HG02943 (cell line): Measurements from ENCODE around the gene KRT86.
A peak's percentile ranks its signal among the peaks of the same experiment; 100 is the strongest.
"Not testable (repeated sequence)": the region's sequence is repeated elsewhere in the genome, so short reads cannot be mapped to it uniquely, and the experiment has no call there.

Experiments used
- ATAC-seq: cut with Tn5 transposase; IDR thresholded peaks from one replicate; pipeline ENCODE4 v1.9.1; 2021; ENCODE audit warnings: mild to moderate bottlenecking, low read depth, moderate library complexity; ENCODE audit not compliant: unreplicated experiment

Gene KRT86

GRCh38 chr12:52308806-52309425, 34.5 kb downstream of the KRT86 start:
- no peak for ATAC-seq

DNA sequence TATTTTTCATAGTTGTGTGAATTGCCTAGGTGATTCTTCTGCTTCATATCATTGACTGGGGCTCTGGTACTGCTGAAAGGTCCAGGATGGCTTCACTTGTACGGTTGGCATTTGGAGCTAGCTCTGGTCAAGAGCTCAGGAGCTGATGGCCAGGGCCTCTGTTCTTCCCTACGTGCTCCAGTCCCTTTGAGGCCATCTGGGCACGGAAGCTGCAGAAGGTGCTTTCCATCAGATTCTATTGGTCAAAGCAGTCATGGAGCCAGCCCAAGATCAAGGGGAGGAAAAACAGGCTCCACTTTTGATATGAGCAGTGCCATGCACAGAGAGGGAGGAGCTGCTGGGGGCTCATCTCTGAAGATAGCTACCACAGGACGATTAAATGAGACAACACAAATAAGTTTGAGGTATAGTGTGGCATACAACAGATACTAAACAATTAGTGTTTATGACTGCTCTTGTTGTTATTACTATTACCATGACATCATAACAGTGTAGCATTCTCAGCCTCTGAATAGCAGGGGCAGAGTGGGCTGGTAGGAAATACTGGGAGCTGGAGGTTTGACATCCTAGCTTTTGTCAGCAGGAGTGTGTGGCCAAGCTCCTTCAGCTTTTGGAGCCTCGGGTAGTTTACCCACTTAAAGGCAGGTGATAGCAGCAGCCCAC, 36.3 kb downstream of the KRT86 start:
- ATAC-seq: no peak

- ATAC-seq: no peak
These were observed 36.8 kb downstream of the KRT86 start for GRCh38 chr12:52311285-52311648.

- no peak for ATAC-seq
These were observed 37.6 kb downstream of the KRT86 start for GRCh38 chr12:52312086-52312485.

- no peak for ATAC-seq
These were observed 39.0 kb downstream of the KRT86 start for GRCh38 chr12:52313461-52313860.

DNA sequence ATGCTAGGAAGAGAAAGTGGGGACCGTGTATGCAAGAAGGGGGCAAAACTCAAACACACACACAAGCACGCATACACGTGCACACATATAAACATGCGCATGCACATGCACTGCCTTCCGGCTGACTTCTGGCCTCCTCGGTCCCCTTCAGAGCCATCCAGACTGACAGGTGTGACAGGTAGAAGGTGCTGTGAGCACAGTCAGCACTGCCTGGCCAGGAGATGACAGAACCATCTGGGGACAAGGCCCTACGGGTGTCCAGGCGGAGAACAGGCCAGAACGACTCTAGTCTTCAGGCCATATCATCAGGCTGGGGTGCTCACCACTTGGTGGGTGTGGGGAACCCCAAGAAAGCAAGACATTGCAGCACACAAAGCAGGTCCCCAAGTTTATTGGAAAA, 39.5 kb downstream of the KRT86 start:
- no peak for ATAC-seq

- no peak for ATAC-seq
These were observed 40.1 kb downstream of the KRT86 start for GRCh38 chr12:52314511-52314910.

DNA sequence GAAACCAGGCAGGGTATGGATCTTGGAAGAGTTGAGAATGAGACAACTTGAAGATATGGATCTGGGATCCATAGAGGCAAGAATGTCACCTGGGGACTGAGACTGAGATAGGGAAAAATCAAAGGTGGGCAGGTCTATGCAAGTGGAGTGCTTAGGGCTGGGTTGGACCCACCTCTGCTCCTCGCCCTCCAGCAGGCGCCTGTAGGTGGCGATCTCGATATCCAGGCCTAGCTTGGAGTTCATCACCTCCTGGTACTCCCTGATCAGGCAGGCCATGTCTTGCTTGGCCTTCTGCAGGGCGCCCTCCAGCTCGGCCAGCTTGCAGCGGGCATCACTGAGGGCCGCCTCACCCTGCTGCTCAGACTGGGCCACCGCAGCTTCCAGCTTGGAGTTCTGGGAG, 41.3 kb downstream of the KRT86 start:
- ATAC-seq: not testable (repeated sequence)

DNA sequence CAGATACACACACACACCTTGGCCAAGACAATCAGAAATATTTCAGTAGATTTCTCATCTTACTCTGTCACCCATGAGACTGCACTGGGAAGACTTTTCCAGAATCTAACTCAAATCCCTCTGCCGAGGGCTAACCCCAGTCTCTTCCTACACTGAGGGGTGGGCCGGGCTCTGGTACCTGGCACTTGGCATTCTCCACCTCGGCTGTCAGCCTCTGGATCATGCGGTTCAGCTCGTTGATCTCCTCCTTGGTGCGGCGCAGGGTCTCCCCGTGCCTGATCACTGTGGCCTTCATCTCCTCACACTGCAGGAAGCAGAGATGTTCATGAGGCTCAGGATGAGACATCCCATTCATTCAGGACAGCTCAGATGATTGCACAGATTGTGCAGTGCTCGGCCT, 41.8 kb downstream of the KRT86 start:
- ATAC-seq: no peak

DNA sequence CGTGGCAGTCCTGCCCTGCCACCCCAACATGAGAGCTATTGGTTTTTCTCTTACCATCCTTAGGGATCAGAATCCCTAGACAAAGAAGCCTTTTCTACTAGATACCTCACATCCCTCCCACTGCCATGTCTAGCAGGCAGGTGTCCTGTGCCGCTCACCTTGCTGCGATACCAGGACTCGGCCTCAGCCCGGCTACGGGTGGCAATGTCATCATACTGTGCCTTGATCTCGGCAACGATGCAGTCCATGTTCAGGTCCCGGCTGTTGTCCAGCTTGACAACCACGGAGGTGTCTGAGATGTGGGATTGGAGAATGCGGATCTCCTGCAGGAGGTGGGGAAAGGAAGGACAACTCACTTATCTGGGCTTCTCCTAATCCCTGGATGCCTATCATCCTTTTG, 42.3 kb downstream of the KRT86 start:
- no peak for ATAC-seq

- ATAC-seq: no peak
These were observed 43.1 kb downstream of the KRT86 start for GRCh38 chr12:52317468-52318052.

DNA sequence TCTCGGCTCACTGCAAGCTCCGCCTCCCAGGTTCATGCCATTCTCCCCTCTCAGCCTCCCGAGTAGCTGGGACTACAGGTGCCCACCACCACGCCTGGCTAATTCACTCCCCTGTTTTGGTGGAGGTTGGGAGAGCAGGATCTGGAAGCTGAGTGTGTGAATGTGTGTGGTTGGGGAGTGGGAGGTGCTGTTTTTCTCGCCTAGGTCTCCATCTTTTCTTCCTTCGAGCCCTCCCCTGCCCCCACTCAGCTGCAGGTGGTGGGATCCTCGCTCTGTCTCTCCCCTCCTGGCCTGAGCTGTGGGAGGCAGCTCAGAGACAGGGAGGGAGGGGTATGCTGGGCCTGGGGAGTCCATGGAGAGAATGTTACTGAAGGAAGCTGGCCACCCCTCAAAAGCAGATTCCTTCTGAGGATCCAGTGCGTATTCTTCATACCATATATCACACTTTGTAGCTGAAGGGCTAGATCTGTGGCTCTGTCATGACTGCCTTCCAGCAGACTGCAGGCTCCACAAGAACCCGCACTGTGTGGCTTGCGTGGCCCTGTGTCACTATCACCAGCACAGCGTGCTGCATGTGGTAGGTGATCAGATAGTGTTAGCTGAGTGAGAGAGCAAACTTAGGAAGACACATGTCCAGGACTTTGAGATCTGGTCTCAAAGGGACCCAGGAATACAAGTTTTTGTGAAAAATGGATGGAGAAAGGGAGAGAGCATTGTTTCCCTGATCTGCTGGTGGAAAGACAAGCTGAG, 44.0 kb downstream of the KRT86 start:
- no peak for ATAC-seq

- no peak for ATAC-seq
These were observed 44.7 kb downstream of the KRT86 start for GRCh38 chr12:52319097-52319496.

GRCh38 chr12:52320784-52321400, 46.4 kb downstream of the KRT86 start, which contains the start of gene KRT83:
Gene KRT83, minus strand, starts transcription at chr12:52321398. Its CDS starts 63 bp downstream, at chr12:52321335.
- ATAC-seq: no peak

DNA sequence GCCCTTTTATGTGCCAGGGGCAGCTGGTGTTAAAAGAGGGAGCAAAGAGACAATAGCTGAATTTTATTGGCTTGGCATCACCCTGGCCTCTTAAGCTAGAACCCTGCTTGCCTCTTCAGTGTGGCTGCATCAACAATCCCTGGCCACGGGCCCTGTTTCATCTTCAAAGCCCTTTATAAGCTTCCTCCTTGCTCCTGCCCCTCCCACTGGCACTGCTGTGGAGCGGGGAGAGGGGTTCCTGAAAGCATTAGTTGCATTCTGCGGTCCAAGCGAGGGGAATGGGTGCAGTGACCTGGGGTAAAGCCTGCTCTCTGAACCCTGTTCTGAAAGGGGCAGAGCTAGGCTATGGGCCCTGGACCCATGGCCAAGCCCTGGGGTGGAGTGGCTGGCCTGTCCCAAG, 47.0 kb downstream of the KRT86 start:
- no peak for ATAC-seq

GRCh38 chr12:52322069-52322468, 47.6 kb downstream of the KRT86 start:
- no peak for ATAC-seq

- ATAC-seq: no peak
These were observed 48.6 kb downstream of the KRT86 start for GRCh38 chr12:52323001-52323400.

- no peak for ATAC-seq
These were observed 49.1 kb downstream of the KRT86 start for GRCh38 chr12:52323416-52324152.

DNA sequence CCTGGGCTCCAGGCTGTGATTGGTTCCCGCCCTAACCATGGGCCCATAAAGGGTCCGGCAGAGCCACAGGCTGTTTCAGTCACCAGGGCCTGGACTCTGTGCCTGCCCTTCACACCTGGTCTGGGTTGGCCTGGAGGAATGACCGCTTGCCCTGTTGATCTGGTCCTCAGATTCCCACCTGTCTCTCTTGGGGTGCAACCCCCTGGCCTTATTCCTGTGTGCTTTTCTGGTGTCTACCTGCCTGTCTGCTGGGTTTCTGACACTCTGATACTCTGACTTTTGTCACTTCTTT, 49.7 kb downstream of the KRT86 start:
- ATAC-seq: no peak

DNA sequence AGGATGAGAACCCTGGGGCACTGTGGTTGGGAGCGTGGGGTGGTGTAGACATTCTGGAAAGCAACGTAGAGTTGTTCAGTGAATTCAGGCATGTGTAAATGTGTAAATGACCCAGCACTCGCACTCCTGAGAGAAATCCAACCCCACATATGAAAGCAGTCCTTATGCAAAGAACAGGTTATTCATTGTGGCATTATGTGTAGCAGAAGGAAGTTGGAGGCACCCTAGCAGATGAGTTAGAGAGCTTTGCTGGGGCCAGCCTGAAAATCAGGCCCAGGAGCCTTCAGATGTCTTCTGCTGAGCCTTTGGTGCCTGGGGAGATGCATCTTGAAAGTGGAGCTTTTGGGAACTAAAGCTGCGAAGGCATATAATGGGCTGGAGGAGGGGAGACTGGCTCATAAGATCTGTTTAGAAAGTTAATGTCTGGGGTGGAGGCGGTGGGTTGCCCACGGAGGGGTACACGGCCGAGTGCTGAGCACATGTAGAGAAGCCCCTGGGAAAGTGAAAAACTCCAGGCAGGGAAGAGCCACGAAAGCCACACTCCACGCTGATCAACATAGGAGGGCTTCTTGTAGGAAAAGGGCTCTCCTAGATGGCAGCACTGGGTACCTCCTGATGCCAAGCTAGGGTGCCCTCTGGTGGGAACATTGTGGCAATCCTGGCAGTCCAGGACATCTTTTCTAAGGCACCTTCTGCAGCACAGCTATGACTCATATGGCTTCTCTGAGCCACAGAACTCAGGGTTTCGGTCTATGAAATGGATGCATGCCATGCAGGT, 52.8 kb downstream of the KRT86 start:
- peak; percentile 72 for ATAC-seq
